ENCODE results near the gene POLR2A.
A peak's percentile ranks its signal among the peaks of the same experiment; 100 is the strongest.

The POLR2A gene

DNA sequence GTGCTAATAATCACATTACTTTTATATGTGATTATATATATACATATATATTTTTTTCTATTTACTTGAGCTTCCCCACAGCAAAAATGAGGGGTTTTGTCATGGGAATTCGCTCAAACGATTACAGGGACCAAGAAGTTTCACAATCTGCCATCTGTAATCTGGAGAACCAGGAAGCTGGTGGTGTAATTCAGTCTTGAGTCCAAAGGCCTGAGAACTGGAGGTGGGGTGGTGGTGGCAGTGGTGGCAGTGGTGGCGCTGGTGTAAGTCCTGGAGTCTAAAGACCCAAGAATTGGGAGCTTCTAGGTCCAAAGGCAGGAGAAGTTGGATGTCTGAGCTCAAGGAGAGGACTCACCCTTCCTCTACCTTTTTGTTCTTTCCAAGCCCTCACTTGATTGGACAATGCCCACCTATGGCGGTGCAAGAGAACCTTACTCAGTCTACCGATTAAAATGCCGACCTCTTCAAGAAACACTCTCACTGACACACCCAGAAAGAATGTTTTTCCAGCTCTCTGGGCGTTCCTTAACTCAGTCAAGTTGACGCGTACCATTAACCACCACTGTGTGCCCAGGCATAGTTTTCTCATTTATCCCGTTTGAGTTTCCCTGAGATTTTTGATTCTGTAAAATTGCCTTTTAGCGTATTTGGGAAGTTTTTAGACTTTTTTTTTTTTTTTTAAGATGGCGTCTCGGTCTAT, 31.9 kb downstream of the POLR2A start:
- H3K9ac ChIP-seq (ENCODE audit: low read length): no peak overlapping the region
- H3K27ac ChIP-seq (ENCODE audit: low read depth, low read length): no peak overlapping the region

DNA sequence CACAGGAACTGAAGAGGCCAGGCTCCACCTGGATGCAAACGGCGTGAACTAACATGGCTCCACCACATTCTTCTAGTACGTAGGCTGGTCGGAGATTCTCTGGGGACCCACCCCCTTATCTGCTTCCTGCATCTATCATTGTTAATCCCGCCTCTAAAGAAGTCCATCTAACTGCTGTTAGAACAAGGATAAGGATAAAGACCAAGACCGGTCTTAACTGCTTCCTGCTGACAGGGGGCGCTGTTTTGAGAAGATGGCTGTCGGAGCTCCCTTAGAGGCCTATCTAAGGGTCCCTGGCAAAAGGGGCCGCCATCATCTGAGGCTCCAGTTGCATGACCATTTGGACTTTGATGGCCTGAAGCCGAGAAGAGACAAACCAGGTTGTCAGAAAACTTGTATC, 38.9 kb downstream of the POLR2A start:
- Histone ChIP-seq H3K4me1 (ENCODE audit: insufficient read depth, low read length) (no peaks in the 10 kb centered on the region), H3K27me3 (ENCODE audit: control insufficient read depth in 1 of 2, insufficient read depth in 2 of 2, low read length in 2 of 2) (no peaks in the 10 kb centered on the region), H3K4me3 (ENCODE audit: low read depth in 1 of 2, low read length in 2 of 2) (no peak overlapping the region), H3K9ac (ENCODE audit: low read length) (no peak overlapping the region), H3K9me3 (ENCODE audit: low read length) (no peaks in the 10 kb centered on the region), H3K27ac (ENCODE audit: low read depth, low read length) (no peak overlapping the region), H3K36me3 (ENCODE audit: insufficient read depth, low read length) (no peaks in the 10 kb centered on the region)

More for the DNA sequence above, 31.9 kb downstream of the POLR2A start:
- Histone ChIP-seq H3K9me3 (ENCODE audit: low read length) (no peaks in the 10 kb centered on the region), H3K36me3 (ENCODE audit: insufficient read depth, low read length) (peaks cover 31% of the 10 kb centered on the region), H3K27me3 (ENCODE audit: control insufficient read depth in 1 of 2, insufficient read depth in 2 of 2, low read length in 2 of 2) (no peaks in the 10 kb centered on the region), H3K4me3 (ENCODE audit: low read depth in 1 of 2, low read length in 2 of 2) (no peak overlapping the region), H3K4me1 (ENCODE audit: insufficient read depth, low read length) (no peaks in the 10 kb centered on the region)

DNA sequence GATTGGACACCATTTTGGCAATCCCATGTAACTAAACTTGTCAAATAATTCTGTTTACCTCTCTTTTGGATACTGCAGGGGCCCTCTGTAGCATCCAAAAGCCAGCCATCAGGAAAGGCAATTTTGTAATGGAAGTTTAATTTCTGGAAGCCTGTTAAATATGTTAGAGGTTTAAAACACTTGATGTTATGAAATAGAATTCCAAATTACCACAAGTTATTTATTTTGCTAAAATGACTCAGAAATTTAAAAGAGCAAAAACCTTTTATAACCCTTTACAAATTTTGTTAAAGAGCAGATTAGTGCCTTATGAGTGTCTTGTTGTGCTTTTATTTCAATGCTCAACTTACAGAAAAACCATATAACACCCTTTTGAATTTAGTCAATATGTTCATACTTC, 44.7 kb downstream of the POLR2A start:
- H3K4me1 ChIP-seq (ENCODE audit: insufficient read depth, low read length): no peaks in the 10 kb centered on the region
- H3K27ac ChIP-seq (ENCODE audit: low read depth, low read length): no peak overlapping the region
- H3K9me3 ChIP-seq (ENCODE audit: low read length): no peaks in the 10 kb centered on the region
- H3K36me3 ChIP-seq (ENCODE audit: insufficient read depth, low read length): no peaks in the 10 kb centered on the region
- no peaks in the 10 kb centered on the region for H3K27me3 ChIP-seq (ENCODE audit: control insufficient read depth in 1 of 2, insufficient read depth in 2 of 2, low read length in 2 of 2)
- H3K4me3 ChIP-seq (ENCODE audit: low read depth in 1 of 2, low read length in 2 of 2): no peak overlapping the region
- no peak overlapping the region for H3K9ac ChIP-seq (ENCODE audit: low read length)

DNA sequence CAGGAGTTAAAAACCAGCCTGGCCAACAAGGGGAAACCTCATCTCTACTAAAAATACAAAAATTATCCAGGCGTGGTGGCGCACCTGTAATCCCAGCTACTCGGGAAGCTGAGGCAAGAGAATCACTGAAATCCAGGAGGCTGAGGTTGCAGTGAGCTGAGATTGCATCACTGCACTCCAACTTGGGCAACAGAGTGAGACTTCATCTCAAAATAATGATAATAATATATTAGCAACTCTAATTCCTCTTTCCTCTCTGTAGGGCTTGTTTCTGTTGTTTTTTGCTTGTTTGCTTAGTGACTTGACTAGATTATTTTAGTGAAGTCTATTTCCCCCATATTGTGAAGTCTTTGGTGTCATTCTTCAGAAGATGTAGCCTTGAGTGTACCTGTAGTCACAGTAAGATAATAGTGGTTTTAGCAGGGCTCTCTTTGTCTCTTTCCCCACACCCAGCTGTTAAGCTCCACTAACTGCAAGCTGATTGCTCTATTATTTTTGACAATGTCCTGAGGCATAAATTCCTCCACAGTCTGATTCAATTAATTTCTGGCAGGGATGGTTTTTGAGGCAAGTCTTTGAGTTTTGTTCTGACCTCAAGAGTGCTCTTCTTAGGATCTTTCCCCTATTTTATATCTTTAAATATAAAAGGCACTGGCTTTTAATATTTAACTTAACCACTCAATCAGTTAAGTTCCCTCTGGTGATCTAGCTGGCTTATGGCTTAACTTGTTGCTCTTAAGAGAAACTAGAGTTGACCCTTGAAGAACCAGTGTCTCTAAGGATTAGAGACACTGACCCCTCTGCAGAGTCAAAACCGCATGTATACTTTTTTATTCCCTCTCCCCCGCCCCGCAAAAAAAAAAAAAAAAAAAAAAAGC, 46.1 kb downstream of the POLR2A start:
- Histone ChIP-seq H3K27ac (ENCODE audit: low read depth, low read length) (no peak overlapping the region), H3K9me3 (ENCODE audit: low read length) (no peaks in the 10 kb centered on the region), H3K9ac (ENCODE audit: low read length) (no peak overlapping the region), H3K4me1 (ENCODE audit: insufficient read depth, low read length) (no peaks in the 10 kb centered on the region), H3K36me3 (ENCODE audit: insufficient read depth, low read length) (no peaks in the 10 kb centered on the region), H3K27me3 (ENCODE audit: control insufficient read depth in 1 of 2, insufficient read depth in 2 of 2, low read length in 2 of 2) (no peaks in the 10 kb centered on the region), H3K4me3 (ENCODE audit: low read depth in 1 of 2, low read length in 2 of 2) (no peak overlapping the region)

DNA sequence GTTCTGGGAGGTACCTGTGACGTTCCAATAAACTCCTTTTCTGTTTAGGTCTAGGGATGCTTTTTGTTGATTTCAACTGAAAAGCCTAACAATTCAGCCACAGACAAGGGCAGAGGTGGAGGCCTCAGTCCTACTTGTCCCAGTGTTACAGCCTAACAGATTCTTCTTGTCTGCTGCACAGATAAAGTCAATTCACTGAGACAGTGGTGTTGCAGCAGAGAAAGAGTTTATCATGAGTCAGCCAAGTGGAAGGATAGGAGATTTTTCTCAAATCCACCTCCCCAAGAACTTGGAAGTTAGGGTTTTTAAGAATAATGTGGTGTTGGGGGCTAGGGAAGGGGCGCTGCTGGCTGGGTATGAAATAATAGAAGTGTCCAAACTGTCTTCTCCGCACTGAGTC, 53.9 kb downstream of the POLR2A start:
- Histone ChIP-seq H3K4me3 (ENCODE audit: low read depth in 1 of 2, low read length in 2 of 2) (no peak overlapping the region), H3K27ac (ENCODE audit: low read depth, low read length) (no peak overlapping the region), H3K9me3 (ENCODE audit: low read length) (no peaks in the 10 kb centered on the region), H3K36me3 (ENCODE audit: insufficient read depth, low read length) (no peaks in the 10 kb centered on the region), H3K27me3 (ENCODE audit: control insufficient read depth in 1 of 2, insufficient read depth in 2 of 2, low read length in 2 of 2) (no peaks in the 10 kb centered on the region), H3K4me1 (ENCODE audit: insufficient read depth, low read length) (no peaks in the 10 kb centered on the region), H3K9ac (ENCODE audit: low read length) (no peak overlapping the region)

DNA sequence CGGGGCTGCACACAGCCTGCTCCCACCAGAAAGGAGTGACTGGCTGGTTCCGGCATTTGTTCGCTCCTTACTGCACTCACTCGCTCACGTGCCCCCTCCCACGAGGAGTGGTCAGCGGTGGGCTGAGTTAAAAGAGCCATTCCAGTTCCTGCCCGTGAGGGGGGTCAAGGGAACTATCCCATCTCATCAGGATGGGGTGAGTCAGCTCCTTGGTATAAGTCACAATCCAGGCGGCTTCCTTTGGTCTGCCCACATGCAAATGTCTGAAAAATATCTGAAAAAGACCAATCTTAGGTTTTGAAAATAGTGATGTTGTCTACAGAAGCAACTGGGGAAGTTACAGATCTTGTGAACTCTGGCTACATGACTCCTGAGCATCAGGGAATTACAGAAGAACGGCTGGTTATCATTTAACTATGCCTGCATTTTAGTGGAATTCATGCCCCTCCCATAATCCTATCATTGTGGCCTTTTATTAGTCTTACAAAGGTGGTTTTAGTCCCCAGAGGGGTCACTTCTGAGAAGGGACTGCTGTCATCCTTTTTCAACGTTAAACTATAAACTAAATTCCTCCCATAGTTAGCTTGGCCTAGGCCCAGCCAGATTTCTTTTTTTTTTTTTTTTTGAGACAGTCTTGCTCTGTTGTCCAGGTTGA, 54.9 kb downstream of the POLR2A start:
- Histone ChIP-seq H3K9ac (ENCODE audit: low read length) (no peak overlapping the region), H3K9me3 (ENCODE audit: low read length) (no peaks in the 10 kb centered on the region), H3K4me1 (ENCODE audit: insufficient read depth, low read length) (no peaks in the 10 kb centered on the region), H3K36me3 (ENCODE audit: insufficient read depth, low read length) (no peaks in the 10 kb centered on the region), H3K27ac (ENCODE audit: low read depth, low read length) (no peak overlapping the region), H3K27me3 (ENCODE audit: control insufficient read depth in 1 of 2, insufficient read depth in 2 of 2, low read length in 2 of 2) (no peaks in the 10 kb centered on the region), H3K4me3 (ENCODE audit: low read depth in 1 of 2, low read length in 2 of 2) (no peak overlapping the region)

DNA sequence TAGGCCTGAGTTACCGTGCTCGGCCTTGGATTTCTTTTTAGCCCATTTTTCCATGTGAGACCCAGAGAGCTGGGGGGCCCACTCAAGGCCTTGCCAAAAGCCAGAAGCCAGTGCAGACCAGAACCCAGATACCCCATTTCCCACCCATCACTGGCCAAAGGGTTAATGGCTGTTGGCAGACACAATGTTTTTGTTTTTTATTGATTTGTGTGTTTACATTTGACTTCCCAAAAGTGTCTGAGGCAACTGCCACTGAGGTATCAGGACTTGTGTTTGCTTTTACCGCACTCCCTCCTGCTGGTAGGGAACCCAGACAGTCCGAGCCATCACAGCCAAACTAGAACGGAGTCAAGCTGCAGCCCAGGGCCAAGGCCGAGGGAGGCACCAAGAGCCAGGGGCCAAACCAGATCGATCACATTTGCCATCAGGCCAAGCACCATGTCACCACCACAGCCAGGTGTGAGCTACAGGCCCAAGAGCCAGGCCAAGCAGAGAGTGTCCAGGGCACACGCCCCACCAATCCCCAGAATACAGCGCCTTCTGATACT, 57.0 kb downstream of the POLR2A start:
- Histone ChIP-seq H3K36me3 (ENCODE audit: insufficient read depth, low read length) (no peaks in the 10 kb centered on the region), H3K4me3 (ENCODE audit: low read depth in 1 of 2, low read length in 2 of 2) (no peak overlapping the region), H3K4me1 (ENCODE audit: insufficient read depth, low read length) (no peaks in the 10 kb centered on the region), H3K27ac (ENCODE audit: low read depth, low read length) (no peak overlapping the region), H3K9me3 (ENCODE audit: low read length) (no peaks in the 10 kb centered on the region), H3K27me3 (ENCODE audit: control insufficient read depth in 1 of 2, insufficient read depth in 2 of 2, low read length in 2 of 2) (no peaks in the 10 kb centered on the region), H3K9ac (ENCODE audit: low read length) (no peak overlapping the region)

DNA sequence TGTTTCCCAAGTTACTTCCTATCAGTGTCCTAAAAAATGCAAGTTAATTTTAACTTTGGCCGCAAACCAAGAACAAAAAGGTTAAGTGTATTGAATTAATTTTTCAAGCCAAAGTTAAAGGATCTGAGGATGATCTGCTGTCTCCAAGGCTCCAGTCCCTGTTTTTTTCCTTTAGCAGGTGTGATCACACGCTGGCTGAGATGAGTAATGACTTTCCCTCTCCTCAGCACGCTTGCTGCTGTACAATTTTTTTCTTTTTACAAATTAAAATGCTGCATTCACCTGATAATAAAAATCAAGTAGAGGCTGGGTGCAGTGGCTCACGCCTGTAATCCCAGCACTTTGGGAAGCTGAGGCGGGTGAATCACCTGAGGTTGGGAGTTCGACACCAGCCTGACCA, 60.7 kb downstream of the POLR2A start:
- Histone ChIP-seq H3K36me3 (ENCODE audit: insufficient read depth, low read length) (no peaks in the 10 kb centered on the region), H3K4me1 (ENCODE audit: insufficient read depth, low read length) (peaks cover 4% of the 10 kb centered on the region), H3K4me3 (ENCODE audit: low read depth in 1 of 2, low read length in 2 of 2) (no peak overlapping the region), H3K9me3 (ENCODE audit: low read length) (no peaks in the 10 kb centered on the region), H3K27me3 (ENCODE audit: control insufficient read depth in 1 of 2, insufficient read depth in 2 of 2, low read length in 2 of 2) (no peaks in the 10 kb centered on the region), H3K27ac (ENCODE audit: low read depth, low read length) (no peak overlapping the region), H3K9ac (ENCODE audit: low read length) (no peak overlapping the region)

DNA sequence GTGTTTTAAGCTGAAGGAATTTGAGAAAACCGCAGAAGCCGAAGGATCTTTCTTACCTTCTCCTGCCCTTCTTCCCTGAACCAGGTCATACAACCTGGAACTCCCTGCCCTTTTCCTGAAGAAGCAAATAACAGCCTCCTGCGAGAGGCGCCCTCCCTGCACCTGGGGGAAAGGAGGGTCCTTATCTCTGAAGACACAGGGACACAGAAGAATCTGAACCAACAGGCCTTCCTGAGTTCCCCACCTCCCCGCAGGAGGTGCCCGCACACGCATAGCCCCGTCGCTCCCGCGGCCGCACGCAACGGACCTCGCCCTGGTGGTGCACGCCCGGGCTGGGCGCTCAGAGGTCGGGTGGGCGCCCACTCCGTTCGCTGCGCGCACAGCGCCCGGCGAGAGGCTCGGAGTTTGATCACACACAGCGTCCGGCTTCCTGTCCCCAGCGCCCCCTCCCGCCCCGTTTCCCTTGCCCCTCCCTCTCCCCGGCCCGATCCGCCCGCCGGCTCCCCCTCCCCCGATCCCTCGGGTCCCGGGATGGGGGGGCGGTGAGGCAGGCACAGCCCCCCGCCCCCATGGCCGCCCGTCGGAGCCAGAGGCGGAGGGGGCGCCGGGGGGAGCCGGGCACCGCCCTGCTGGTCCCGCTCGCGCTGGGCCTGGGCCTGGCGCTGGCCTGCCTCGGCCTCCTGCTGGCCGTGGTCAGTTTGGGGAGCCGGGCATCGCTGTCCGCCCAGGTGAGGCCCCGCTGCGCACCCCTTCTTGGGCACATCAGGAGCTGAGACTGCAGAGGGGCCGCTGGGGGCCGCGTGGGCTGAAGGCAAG, 64.6 kb downstream of the POLR2A start, which contains the start of gene TNFSF12:
TNFSF12 (plus strand) TSS at position 474 of the 816 bp plus-strand sequence; CDS start at position 570, 96 bp downstream.
- H3K4me3 ChIP-seq (ENCODE audit: low read depth in 1 of 2, low read length in 2 of 2): peak within 1 kb of the TSS; percentile 43 to 87
- H3K27me3 ChIP-seq (ENCODE audit: control insufficient read depth in 1 of 2, insufficient read depth in 2 of 2, low read length in 2 of 2): no peaks in the 10 kb centered on the region
- peaks cover 9% of the 10 kb centered on the region for H3K4me1 ChIP-seq (ENCODE audit: insufficient read depth, low read length)
- no peaks in the 10 kb centered on the region for H3K9me3 ChIP-seq (ENCODE audit: low read length)
- H3K36me3 ChIP-seq (ENCODE audit: insufficient read depth, low read length): peaks cover 17% of the 10 kb centered on the region
- H3K9ac ChIP-seq (ENCODE audit: low read length): peak within 1 kb of the TSS; percentile 83
- peak within 1 kb of the TSS; percentile 97 for H3K27ac ChIP-seq (ENCODE audit: low read depth, low read length)

All from muscle layer of colon (tissue), 2 donors.